Activated T-helper 17 cell treated with anti-CD3 and anti-CD28 coated beads, Interleukin-2, amount 50 U/mL, for 72 hours (primary cell): ENCODE measurements around the gene KRT2. TPM values are rescaled to one million over a fixed set of nuclear protein-coding genes. Genes with fewer than 3 reads are reported as not detected.
"Not testable (repeated sequence)": the region's sequence is repeated elsewhere in the genome, so short reads cannot be mapped to it uniquely, and the experiment has no call there.

ENCODE experiments used
- ATAC-seq: fragments of 150-1000 bp; cut with Tn5 transposase; replicated peaks from 2 replicates; pipeline ENCODE4 v1.10.0; 2021; ENCODE audit warnings: mild to moderate bottlenecking, moderate library complexity
- H3K27ac Mint-ChIP-seq: one replicate; pipeline ENCODE4 v1.8.0; 2022; ENCODE audit warnings: mixed read lengths
- H3K27me3 Mint-ChIP-seq: one replicate; pipeline ENCODE4 v1.8.0; 2022; ENCODE audit warnings: mixed read lengths
- H3K36me3 Mint-ChIP-seq: one replicate; pipeline ENCODE4 v1.8.0; 2022; ENCODE audit warnings: low read depth, mild to moderate bottlenecking, mixed read lengths
- H3K4me1 Mint-ChIP-seq: one replicate; pipeline ENCODE4 v1.8.0; 2022; ENCODE audit warnings: mixed read lengths
- H3K4me3 Mint-ChIP-seq: one replicate; pipeline ENCODE4 v1.8.0; 2022; ENCODE audit warnings: mild to moderate bottlenecking, mixed read lengths
- H3K9me3 Mint-ChIP-seq: one replicate; pipeline ENCODE4 v1.8.0; 2022; ENCODE audit warnings: mixed read lengths
- total RNA-seq, 2 donors: library from RNA; stranded (reverse); gene quantifications; one replicate each; pipeline ENCODE4 v1.2.3, GENCODE V29; 2022

KRT2 gene
- total RNA-seq, 2 donors from 2014 or later, result not detected

DNA sequence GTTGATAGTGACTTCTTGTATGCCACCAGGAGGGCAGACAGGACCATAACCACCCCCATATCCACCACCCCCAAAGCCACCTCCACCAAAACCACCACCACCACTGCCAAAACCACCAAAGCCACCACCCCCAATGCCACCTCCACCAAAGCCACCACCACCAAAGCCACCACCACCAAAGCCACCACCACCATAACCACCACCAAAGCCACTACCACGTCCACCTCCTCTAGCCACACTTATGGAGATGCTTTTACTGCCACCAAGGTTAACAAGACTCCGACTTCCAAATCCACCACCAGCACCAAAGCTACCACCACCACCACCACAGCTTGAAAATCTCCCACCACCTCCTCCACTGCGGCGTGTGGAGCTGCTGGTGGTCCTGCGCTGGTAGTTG, 27.9 kb upstream of the KRT2 start:
- H3K9me3 Mint-ChIP-seq, result no peaks in the 10 kb centered on the region
- no peak for ATAC-seq
- no peaks in the 10 kb centered on the region for H3K36me3 Mint-ChIP-seq
- peaks cover 7% of the 10 kb centered on the region for H3K4me1 Mint-ChIP-seq
- no peak overlapping the region for H3K4me3 Mint-ChIP-seq
- peaks cover 12% of the 10 kb centered on the region for H3K27me3 Mint-ChIP-seq
- no peak overlapping the region for H3K27ac Mint-ChIP-seq

- H3K27me3 Mint-ChIP-seq, result peaks cover 4% of the 10 kb centered on the region
- H3K4me1 Mint-ChIP-seq, result peaks cover 7% of the 10 kb centered on the region
- no peak for ATAC-seq
- no peak overlapping the region for H3K4me3 Mint-ChIP-seq
- H3K9me3 Mint-ChIP-seq, result no peaks in the 10 kb centered on the region
- no peaks in the 10 kb centered on the region for H3K36me3 Mint-ChIP-seq
- no peak overlapping the region for H3K27ac Mint-ChIP-seq
Observed at GRCh38 chr12:52677671-52678070, 25.7 kb upstream of the KRT2 start.

- peaks cover 4% of the 10 kb centered on the region for H3K27me3 Mint-ChIP-seq
- no peaks in the 10 kb centered on the region for H3K9me3 Mint-ChIP-seq
- ATAC-seq, result no peak
- H3K4me3 Mint-ChIP-seq, result no peak overlapping the region
- H3K36me3 Mint-ChIP-seq, result no peaks in the 10 kb centered on the region
- peaks cover 7% of the 10 kb centered on the region for H3K4me1 Mint-ChIP-seq
- H3K27ac Mint-ChIP-seq, result no peak overlapping the region
Observed at GRCh38 chr12:52677126-52677525, 25.1 kb upstream of the KRT2 start.

- Mint-ChIP-seq H3K4me3 (no peak overlapping the region), H3K9me3 (no peaks in the 10 kb centered on the region), H3K4me1 (peaks cover 3% of the 10 kb centered on the region), H3K27me3 (peaks cover 4% of the 10 kb centered on the region), H3K27ac (no peak overlapping the region), H3K36me3 (no peaks in the 10 kb centered on the region)
- no peak for ATAC-seq
Observed at GRCh38 chr12:52676163-52676562, 24.2 kb upstream of the KRT2 start.

GRCh38 chr12:52675301-52675701, 23.3 kb upstream of the KRT2 start:
- no peaks in the 10 kb centered on the region for H3K36me3 Mint-ChIP-seq
- H3K4me1 Mint-ChIP-seq, result no peaks in the 10 kb centered on the region
- H3K27me3 Mint-ChIP-seq, result peaks cover 4% of the 10 kb centered on the region
- ATAC-seq, result no peak
- no peak overlapping the region for H3K27ac Mint-ChIP-seq
- H3K9me3 Mint-ChIP-seq, result no peaks in the 10 kb centered on the region
- H3K4me3 Mint-ChIP-seq, result no peak overlapping the region

DNA sequence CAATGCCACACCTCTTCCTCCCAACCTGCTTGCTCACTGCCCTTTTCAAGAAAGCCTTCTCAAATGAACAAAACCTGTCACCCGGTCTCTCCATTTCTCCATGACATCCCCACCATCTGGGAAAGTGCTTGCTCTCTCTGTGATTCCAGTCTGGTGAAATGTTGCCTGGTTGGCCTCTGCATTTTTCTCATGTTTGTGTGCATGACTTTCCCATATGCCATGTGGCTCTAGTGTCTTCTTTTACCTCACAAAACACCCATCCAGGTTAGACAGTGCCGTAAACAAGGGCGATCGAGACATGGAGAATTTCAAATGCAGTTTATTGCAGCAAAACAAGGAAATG, 22.4 kb upstream of the KRT2 start:
- Mint-ChIP-seq H3K36me3 (no peaks in the 10 kb centered on the region), H3K27ac (no peak overlapping the region), H3K27me3 (peaks cover 7% of the 10 kb centered on the region), H3K4me1 (no peaks in the 10 kb centered on the region), H3K9me3 (no peaks in the 10 kb centered on the region), H3K4me3 (no peak overlapping the region)
- ATAC-seq, result no peak

- Mint-ChIP-seq H3K4me1 (no peaks in the 10 kb centered on the region), H3K4me3 (no peak overlapping the region), H3K27me3 (peaks cover 8% of the 10 kb centered on the region), H3K36me3 (no peaks in the 10 kb centered on the region), H3K9me3 (no peaks in the 10 kb centered on the region), H3K27ac (no peak overlapping the region)
- ATAC-seq, result no peak
Observed at GRCh38 chr12:52673713-52674432, 21.9 kb upstream of the KRT2 start.

DNA sequence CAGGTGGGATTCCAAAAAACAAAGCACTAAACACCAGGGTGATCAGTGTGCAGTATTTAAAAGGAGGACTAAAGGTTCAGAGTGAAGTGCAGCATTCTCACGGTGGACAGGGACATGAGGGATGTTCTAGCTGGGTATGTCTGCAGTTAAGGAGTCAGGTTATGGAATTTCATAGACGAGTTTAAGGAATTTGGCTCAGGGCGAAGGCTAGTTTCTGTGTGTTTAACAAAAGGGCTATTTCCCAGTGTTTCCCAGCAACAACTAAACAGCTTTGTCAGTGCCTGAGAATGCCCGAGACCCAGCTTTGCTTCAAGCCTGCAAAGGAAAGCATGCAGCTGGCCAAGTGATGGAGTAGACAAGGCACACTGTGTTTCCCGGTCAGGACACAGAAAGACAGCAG, 21.2 kb upstream of the KRT2 start:
- H3K27ac Mint-ChIP-seq, result no peak overlapping the region
- H3K36me3 Mint-ChIP-seq, result no peaks in the 10 kb centered on the region
- H3K4me3 Mint-ChIP-seq, result no peak overlapping the region
- no peaks in the 10 kb centered on the region for H3K4me1 Mint-ChIP-seq
- H3K27me3 Mint-ChIP-seq, result peaks cover 8% of the 10 kb centered on the region
- no peak for ATAC-seq
- no peaks in the 10 kb centered on the region for H3K9me3 Mint-ChIP-seq

DNA sequence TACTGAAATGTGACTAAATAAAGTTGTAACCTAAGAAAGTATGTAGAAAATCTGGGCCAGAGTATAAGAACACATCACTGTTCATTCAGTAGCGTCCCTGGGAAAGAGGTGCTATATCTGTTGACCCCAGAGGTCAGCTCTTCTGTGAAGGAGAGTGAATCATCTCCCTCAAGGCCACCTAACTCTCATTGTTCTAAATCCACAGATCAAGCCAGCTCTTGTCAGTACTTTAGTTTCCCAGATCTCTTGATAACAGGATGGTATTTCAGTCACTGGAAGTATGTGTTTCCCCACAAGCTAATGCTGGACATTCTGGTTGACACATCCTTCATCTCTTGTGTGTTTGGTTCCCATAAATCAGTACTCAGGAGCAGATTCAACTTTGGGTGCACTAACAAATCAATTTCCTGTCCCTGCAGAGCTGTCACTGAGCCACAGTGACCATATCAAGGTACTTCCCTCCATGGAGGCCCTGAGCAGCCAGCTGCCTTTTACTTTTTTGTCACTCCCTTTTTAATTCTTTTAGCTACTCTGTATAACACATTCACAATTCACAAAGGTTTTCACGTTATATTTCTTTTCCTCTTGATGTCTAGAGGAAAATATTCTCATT, 20.4 kb upstream of the KRT2 start:
- Mint-ChIP-seq H3K9me3 (no peaks in the 10 kb centered on the region), H3K27ac (no peak overlapping the region), H3K4me3 (no peak overlapping the region), H3K4me1 (no peaks in the 10 kb centered on the region), H3K36me3 (no peaks in the 10 kb centered on the region), H3K27me3 (peaks cover 11% of the 10 kb centered on the region)
- ATAC-seq, result no peak

GRCh38 chr12:52670961-52671360, 18.9 kb upstream of the KRT2 start:
- Mint-ChIP-seq H3K27ac (no peak overlapping the region), H3K4me1 (no peaks in the 10 kb centered on the region), H3K4me3 (no peak overlapping the region), H3K36me3 (no peaks in the 10 kb centered on the region), H3K9me3 (no peaks in the 10 kb centered on the region), H3K27me3 (peaks cover 11% of the 10 kb centered on the region)
- ATAC-seq, result no peak

GRCh38 chr12:52670506-52670905, 18.5 kb upstream of the KRT2 start:
- no peak overlapping the region for H3K4me3 Mint-ChIP-seq
- no peak for ATAC-seq
- H3K36me3 Mint-ChIP-seq, result no peaks in the 10 kb centered on the region
- H3K4me1 Mint-ChIP-seq, result no peaks in the 10 kb centered on the region
- no peak overlapping the region for H3K27ac Mint-ChIP-seq
- peaks cover 8% of the 10 kb centered on the region for H3K27me3 Mint-ChIP-seq
- H3K9me3 Mint-ChIP-seq, result no peaks in the 10 kb centered on the region

GRCh38 chr12:52669941-52670340, 17.9 kb upstream of the KRT2 start:
- not testable (repeated sequence) for ATAC-seq, H3K27ac Mint-ChIP-seq, H3K9me3 Mint-ChIP-seq, H3K27me3 Mint-ChIP-seq, H3K36me3 Mint-ChIP-seq, H3K4me3 Mint-ChIP-seq, H3K4me1 Mint-ChIP-seq

GRCh38 chr12:52669426-52669825, 17.4 kb upstream of the KRT2 start:
- no peaks in the 10 kb centered on the region for H3K9me3 Mint-ChIP-seq
- ATAC-seq, result no peak
- no peaks in the 10 kb centered on the region for H3K4me1 Mint-ChIP-seq
- no peak overlapping the region for H3K4me3 Mint-ChIP-seq
- no peak overlapping the region for H3K27ac Mint-ChIP-seq
- peaks cover 10% of the 10 kb centered on the region for H3K27me3 Mint-ChIP-seq
- H3K36me3 Mint-ChIP-seq, result no peaks in the 10 kb centered on the region

GRCh38 chr12:52667931-52668330, 15.9 kb upstream of the KRT2 start:
- Mint-ChIP-seq H3K9me3 (no peaks in the 10 kb centered on the region), H3K4me1 (no peaks in the 10 kb centered on the region), H3K27ac (no peak overlapping the region), H3K36me3 (no peaks in the 10 kb centered on the region), H3K27me3 (peaks cover 15% of the 10 kb centered on the region), H3K4me3 (no peak overlapping the region)
- no peak for ATAC-seq

DNA sequence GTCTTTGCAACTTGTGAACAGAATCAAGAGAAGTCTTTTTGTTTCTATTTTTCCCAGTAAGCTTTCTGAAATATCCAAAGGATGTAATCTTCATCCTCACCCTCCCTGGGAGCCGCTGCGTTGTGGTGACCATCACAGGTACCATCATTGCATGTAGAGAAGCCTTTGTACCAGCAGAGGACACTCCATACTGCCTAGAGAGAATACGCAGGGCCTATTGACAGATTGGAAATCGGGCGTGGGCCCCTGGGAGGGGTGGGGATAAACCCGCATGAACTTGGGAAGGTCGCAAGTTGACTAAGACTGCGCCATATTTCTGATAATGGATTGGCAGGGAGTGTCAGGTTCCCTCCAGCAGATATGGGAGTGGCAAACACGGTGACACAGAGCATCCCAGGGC, 15.5 kb upstream of the KRT2 start:
- Mint-ChIP-seq H3K4me3 (no peak overlapping the region), H3K9me3 (no peaks in the 10 kb centered on the region), H3K27me3 (peaks cover 15% of the 10 kb centered on the region), H3K4me1 (no peaks in the 10 kb centered on the region), H3K36me3 (no peaks in the 10 kb centered on the region), H3K27ac (no peak overlapping the region)
- no peak for ATAC-seq
